SW480 (cell line): ENCODE measurements around the gene SPG11.

Experiments used
- DNase-seq: peaks from one replicate; pipeline ENCODE4 v3.0.0-alpha.2; 2016; ENCODE audit warnings: low spot score

SPG11 gene

DNA sequence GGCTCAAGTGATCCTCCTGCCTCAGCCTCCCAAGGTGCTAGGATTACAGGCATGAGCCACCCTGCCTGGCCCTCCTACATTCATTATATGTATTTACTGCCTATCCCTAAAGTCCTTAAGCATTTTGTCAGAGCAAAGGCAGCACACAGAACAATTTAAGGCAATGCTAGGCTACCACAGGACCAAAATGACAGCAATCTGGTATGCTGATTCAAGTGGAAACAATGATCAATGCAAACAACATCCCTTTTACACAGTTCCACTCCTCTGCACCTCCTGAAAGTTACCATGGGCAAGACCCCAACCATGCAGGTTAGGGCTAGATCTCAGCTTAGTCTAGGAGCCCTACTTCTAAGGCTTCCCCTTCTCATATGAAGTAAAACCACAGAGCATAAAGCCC, 40.3 kb downstream of the SPG11 start:
- DNase-seq, result no peak

DNA sequence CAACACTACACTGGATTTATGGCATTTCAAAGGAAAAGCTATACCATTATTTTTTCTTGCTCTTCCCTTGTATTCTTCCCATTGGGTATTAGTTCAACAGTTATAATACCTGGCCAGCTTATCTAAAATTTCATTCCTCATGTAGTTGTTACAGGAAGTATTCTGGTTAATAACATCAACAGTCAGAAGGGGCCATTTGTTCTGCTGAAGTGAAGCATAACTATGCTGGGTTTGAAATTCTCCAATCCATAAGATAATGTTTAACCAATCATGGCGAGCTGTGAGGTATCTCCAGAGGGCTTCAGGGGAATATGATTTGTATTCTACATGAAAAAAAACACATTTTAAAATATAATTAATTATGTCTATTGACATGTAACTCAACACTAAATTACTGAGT, 43.4 kb downstream of the SPG11 start:
- no peak for DNase-seq

- DNase-seq, result no peak
These were observed 46.5 kb downstream of the SPG11 start for GRCh38 chr15:44616974-44617373.

DNA sequence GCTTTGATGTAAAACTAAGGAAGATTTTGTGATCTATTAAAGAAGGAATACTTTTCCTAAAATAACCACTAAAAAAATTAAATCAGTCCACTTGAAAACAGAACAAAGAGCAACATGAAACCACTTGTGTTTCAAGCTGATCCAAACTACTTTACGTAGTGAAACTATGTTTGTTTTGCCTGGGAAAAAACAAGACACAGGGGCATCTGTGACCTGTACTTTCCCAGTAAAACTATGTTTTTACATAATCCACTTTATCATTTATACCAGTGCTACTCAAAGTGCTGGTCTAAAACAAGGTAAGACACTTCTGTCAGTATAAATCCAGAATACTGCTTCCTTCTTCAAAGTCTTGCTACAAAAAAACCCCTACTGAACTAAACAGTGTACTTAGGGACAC, 56.7 kb downstream of the SPG11 start:
- no peak for DNase-seq

DNA sequence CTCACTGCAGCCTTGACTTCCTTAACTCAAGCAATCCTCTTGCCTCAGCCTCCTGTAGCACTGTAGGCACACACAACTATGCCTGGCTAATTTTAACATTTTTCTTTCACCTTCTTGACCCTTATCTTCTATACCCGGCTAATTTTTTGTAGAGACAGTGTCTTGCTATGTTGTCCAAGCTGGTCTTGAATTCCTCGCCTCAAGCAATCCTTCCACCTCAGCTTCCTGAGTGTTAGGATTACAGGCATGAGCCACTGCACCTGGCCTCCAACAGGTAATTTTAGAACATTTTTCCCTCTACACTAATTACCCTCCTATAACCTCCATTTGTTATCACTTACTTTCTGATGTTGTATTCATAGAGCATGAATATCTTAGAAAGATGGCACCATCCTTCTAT, 60.3 kb downstream of the SPG11 start:
- DNase-seq, result no peak

- DNase-seq, result no peak
These were observed 64.6 kb downstream of the SPG11 start for GRCh38 chr15:44598892-44599291.

GRCh38 chr15:44598066-44598465, 65.4 kb downstream of the SPG11 start:
- no peak for DNase-seq

DNA sequence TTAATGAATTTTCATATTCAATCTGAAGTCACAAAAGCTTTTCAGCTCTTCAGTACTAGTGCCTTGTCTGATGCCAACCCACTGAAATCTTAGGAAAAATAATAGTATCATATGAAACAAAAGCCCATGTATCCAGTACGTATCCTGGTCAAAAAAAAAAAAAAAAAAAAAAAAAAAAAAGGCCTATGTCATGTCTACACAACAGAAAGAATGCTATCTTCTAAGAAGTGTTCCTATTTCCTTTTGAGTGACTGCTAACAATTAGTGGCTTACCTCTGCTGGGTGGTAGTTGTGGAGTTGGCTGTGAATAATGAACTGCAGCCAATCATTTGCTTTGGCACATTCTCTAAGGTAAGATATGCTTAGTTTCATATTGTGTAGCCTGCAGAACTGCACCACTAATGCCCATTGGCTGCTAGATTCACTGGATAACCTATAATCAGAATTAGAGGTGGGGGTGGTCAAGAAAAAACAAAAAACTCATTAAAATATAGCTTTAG, 66.9 kb downstream of the SPG11 start:
- DNase-seq, result no peak

GRCh38 chr15:44595656-44596510, 67.6 kb downstream of the SPG11 start:
- no peak for DNase-seq

DNA sequence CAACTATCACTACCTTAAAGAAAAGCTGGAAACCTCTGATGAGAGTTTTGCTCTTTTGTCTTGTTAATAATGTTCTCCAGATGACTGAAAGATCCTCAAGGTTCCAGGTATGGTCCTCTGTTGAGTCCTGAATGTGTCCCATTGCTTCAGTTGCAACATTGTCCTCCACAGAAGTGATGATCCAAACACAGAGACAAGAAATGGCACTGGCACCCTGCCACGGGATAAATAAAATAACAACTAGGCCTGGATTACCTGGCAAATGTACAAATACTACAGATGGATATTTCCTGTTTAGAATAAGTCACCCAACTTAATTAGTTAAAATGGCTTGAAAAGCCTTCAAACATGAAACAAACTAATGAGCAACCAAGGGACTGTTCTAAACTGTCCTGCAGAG, 68.2 kb downstream of the SPG11 start:
- DNase-seq, result no peak

- DNase-seq, result no peak
These were observed 70.3 kb downstream of the SPG11 start for GRCh38 chr15:44593042-44593736.

GRCh38 chr15:44591326-44591725, 72.1 kb downstream of the SPG11 start:
- DNase-seq, result no peak

- DNase-seq, result peak; percentile 17
These were observed 74.9 kb downstream of the SPG11 start for GRCh38 chr15:44588541-44588940.

DNA sequence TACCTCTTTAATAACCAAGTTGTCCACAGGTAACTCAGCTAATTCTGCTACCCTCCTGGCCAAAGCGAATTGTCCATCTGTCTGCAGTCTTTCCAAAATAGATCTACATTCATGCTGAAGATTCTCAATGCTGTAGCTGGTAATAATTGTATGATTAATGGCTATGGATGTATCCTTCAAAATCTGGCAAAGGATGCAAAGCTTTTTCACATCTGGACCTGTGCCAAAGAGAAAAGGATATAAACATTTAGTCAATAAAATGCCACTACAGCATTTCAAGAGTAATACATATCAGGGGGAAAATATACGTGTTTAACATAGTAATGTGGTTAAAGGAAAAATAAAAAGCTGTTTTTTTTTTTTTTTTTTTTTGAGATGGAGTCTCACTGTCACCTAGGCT, 77.8 kb downstream of the SPG11 start:
- DNase-seq, result no peak

DNA sequence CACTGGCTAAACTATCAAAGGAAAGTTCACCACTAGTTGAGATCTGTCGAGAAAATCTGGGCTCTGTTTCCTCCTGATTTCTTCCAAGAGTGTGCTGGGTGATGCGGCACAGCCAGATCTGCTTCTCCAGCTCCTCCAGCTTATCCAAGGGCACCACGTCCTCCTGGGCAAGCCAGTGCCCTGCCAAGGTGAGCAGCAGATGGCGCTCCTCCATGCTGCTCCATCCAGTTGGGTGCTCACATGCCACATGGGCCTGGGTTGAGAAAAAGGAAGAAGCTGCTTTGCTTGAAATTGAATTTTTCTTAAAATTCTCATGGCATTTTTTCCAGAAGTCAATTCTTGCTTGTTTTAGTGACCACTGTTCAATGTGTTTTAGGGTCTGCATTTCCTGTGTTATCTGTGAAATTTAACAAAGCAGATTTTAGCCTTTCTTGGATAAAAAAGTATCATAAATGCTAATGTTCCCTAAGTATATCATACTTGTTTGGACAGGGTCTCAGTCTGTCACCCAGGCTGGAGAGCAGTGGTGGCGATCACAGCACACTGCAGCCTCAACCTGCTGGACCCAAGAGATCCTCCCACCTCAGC, 79.2 kb downstream of the SPG11 start:
- DNase-seq, result peak; percentile 18

- DNase-seq, result no peak
These were observed 83.4 kb downstream of the SPG11 start for GRCh38 chr15:44580105-44580504.

GRCh38 chr15:44574734-44575133, 88.7 kb downstream of the SPG11 start:
- DNase-seq, result no peak

DNA sequence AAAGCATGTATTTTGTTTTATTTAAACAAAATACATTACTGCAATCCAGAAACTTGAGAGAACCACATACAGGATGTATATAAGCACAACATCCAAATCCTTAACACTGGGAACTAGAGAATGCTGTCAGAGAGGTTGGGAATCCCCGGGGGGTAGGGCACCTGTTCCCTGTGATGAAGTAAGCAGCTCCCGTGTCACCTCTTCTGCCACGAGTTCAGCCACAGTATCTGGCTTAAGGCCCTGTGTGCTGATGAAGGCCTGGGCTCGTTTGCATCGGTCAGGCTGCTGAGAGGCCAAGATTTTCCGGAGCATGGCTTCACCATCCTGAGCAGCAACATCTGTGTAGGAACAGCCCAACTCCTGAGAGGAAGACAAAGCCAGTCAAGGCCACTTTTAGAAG, 90.1 kb downstream of the SPG11 start:
- no peak for DNase-seq

- no peak for DNase-seq
These were observed 93.1 kb downstream of the SPG11 start for GRCh38 chr15:44570361-44570760.

DNA sequence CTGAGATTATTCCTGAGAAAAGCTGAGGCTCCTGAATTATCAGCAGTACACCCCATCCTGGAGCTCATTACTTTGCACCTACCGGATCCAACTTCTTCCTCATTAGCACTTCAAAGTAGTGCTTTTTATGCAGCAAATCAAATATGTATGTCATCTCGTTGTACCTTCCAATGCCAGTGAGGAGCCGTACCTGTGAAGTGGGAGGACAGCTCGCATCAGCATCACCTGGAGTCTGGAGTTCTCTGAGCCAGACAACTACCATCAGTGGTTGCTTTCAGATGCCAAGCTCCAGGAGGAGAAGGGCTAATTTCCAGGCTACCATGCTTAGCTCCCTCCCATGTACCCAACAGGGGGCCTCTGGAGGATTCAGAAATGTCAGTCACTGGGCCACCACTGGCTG, 94.1 kb downstream of the SPG11 start:
- no peak for DNase-seq

GRCh38 chr15:44568338-44568737, 95.1 kb downstream of the SPG11 start:
- DNase-seq, result no peak

- DNase-seq, result no peak
These were observed 97.3 kb downstream of the SPG11 start for GRCh38 chr15:44566155-44566540.
